HG02840 (cell line): ENCODE measurements around the gene WSCD1.

Experiments used
- ATAC-seq: cut with Tn5 transposase; IDR thresholded peaks from one replicate; pipeline ENCODE4 v1.9.1; 2021; ENCODE audit warnings: mild to moderate bottlenecking, moderate library complexity, moderate number of reproducible peaks; ENCODE audit not compliant: unreplicated experiment, low FRiP score

Gene WSCD1

DNA sequence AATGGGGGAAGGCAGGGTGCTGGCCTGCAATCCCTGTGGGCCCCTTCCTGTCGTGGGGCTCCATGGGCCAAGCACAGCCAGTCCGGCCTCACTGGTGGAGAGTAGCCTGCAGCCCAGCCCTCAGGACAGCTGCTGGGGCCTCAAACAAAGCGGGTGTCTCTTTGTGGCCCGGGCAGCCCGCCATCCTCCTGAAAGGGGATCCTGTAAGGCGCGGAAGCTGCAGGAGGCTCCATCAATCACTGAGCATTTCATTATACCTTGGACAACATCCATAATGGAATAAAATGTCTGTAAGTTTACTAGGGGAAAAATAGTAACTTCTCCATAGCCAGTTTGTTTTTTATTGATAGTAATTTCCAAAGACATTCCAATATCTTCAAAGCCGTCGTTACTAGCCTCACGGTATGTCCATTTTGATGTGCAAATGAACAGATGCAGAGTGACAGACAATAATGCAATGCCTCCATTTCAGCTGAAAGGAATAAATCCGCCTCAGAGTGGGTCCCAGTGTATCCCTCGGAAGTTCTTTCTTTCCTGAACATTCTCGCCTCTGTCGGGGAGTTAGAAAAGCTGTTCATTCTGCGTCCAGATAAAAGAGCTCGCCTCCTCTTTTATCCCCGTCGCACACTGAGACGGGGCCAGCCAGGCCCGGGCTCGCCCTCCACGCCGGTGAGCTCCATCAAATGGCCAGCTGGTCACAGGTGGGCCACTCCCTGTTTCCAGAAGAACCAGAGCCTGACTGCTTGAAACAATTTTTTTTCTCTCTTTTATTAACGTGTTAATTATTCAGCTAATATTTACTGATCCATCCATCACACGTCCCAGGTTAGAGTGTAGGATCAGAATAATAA lies 14.4 kb downstream of the WSCD1 start:
- ATAC-seq, result no peak

DNA sequence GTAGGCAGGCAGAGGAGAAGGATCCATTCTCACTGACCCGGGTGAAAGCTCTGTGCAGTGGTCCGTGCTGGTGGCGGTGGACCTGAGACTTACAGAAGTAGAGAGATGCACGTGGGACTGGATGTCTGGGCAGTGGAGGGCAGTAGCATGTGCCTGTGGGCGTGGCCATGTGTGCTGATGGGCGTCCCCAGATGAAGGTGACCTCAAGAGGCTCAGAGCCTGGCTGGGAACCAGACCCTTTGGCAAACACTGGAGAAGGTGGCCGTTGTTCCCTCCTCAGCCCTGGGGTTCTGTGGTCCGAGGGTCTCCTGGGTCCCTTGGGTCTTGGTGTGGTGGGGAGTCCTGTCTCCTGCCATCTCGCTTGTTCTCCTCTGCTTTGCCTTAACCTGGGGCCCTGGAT lies 15.6 kb downstream of the WSCD1 start:
- no peak for ATAC-seq

DNA sequence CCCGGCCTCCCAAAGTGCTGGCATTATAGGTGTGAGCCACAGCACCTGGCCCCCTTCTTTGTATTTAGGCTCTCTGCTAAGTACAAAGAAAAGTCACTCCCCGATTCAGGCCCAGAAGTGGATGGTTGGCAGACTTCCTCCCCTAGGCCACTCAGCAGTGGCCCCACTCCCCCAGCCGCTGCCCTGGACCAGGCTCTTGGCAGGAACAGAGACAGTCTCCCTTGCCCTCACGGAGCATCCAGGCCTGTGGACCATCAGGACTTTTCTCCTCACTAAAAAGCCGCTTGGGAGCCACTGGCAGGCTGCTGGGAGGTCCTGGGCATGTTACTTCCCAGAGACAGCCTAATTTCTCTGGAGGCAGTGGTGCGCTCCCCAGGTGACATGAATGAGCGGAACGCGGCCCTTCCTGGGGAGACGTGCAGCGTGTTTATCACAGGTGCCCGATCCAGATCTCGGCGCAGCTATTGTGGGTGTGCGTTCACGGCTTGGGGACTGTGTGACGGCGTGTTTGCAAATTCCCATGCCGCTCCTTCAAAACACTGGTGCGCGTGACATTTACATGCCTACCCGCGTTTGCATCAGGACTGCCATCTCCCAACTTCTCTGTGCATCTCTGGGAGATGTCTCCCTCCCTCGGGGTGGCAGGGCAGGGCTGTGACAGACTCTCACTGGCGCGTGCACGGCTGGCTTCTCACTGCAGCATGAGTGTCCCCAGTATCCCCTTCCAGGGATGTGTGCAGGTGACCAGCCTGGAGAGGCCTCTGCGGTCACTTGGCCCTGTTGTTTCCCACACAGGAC lies 16.6 kb downstream of the WSCD1 start:
- ATAC-seq, result no peak

DNA sequence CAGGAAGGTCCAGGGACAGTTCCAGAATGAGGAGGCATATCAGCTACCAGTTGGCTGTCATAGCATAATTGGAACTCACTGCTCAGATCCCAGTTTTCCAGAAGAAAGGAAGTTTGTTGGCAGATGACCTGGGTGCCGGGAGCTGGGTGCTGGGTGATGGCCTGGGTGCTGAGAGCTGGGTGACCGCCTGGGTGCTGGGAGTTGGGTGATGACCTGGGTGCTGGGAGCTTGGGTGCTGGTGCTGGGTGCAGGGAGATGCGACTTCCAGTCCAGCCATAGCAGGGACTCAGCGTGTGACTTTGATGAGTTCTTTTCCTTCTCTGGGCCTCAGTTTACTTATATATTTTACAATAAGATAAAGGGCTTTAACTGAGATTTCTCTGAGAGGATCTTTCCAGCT lies 18.0 kb downstream of the WSCD1 start:
- no peak for ATAC-seq

- ATAC-seq, result no peak
Observed at GRCh38 chr17:6090253-6090652, 20.1 kb downstream of the WSCD1 start.

- ATAC-seq, result no peak
Observed at GRCh38 chr17:6092182-6092902, 22.2 kb downstream of the WSCD1 start.

DNA sequence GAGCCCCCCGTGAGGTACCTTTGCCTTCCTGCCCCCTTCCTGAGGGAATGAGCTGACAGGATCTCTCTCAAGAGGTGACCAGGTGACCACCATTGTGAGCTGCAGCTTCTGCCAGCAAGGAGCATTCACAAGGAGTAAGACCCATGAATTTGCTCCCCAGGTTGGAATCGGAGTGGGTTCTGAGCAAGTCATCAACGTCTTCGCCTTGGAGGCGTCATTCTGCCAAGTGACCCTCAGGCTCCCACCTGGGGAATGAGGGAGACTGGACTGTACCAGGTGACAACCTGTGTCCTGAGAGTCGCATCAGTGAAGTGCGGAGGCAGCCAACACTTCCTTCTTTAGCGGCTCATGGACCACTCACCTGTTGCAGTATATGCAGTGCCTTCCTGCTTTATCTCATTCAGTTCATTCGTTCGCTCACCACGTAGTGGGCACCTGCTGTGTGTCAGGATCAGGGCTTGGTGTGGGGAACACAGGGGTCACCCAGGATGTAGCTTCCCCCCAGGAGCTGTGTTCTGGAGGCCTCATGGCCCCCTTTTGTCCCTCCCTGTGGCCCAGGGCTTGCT lies 22.8 kb downstream of the WSCD1 start:
- no peak for ATAC-seq

- no peak for ATAC-seq
Observed at GRCh38 chr17:6094453-6094852, 24.3 kb downstream of the WSCD1 start.

DNA sequence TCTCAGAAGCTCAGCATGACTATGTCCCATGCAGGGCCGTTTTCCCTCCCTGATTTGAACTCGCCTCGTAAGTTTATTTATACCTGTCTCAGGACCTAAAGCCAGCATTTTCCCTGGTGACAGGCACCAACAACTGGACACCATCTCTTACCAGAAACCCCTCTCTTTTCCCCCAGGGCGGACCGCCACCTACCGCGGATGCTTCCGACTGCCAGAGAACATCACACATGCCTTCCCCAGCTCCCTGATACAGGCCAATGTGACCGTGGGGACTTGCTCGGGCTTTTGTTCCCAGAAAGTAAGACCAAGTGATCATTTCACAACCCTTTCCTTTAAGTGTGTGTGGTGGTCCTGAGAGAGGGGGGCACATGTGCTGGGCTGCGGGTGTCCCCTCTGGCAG lies 24.7 kb downstream of the WSCD1 start:
- no peak for ATAC-seq

GRCh38 chr17:6095501-6095900 lies 25.3 kb downstream of the WSCD1 start:
- no peak for ATAC-seq

- ATAC-seq, result no peak
Observed at GRCh38 chr17:6096201-6097004, 26.2 kb downstream of the WSCD1 start.

GRCh38 chr17:6097005-6097279 lies 26.8 kb downstream of the WSCD1 start:
- ATAC-seq, result no peak

DNA sequence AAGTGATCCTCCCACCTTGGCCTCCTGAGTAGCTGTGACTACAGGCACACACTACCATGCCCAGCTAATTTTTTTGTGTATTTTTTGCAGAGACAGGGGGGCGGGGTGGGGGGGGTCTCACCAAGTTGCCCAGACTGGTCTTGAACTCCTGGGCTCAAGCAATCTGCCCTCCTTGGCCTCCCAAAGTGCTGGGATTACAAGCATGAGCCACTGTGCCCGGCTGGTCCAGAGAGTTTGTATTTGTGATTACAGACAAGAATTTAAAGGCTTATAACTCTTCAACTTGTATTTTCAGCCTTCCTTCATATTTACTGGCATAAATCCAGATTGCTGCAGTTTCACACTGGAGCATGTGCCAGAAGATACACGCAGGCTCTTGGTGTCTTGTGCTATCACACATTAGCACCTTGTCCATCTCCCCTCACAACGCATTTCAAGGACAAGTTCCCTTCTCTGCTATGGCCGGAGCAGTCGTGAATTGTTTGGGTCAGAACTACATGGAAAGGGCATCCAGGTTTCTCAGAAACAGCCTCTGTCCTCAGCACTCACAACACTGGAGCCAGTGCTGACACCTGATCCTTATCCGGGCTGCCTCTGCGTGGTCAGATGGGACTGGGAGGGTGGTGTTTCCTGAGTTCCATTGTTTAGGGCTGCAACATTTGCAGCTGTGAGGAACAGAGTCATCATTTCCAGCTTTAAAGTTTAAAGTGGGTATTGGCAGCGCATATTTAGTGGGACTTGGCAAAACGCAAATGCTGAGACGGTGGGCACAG lies 28.1 kb downstream of the WSCD1 start:
- no peak for ATAC-seq

GRCh38 chr17:6098823-6099180 lies 28.6 kb downstream of the WSCD1 start:
- ATAC-seq, result no peak

- ATAC-seq, result no peak
Observed at GRCh38 chr17:6099492-6099891, 29.3 kb downstream of the WSCD1 start.

GRCh38 chr17:6100146-6100545 lies 30.0 kb downstream of the WSCD1 start:
- no peak for ATAC-seq

- ATAC-seq, result no peak
Observed at GRCh38 chr17:6100891-6101500, 30.8 kb downstream of the WSCD1 start.

GRCh38 chr17:6101706-6102105 lies 31.5 kb downstream of the WSCD1 start:
- no peak for ATAC-seq

DNA sequence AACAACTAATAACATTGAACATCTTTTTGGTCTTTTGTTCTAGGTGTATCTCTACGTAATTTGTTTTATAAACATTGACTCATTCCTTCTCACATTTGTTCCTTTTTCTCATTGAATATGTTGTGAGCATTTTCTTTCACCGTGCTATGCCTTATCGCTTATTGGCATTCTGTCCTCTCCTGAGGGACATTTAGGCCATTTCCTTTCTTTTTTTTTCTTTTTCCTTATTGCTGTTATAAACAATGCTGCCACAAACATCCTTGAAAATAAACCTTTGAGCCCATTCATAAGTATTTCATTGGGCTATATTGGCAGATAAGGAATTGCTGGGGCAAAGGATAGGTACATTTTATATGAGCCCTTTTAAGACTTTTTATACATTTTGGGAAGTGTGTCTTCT lies 32.4 kb downstream of the WSCD1 start:
- no peak for ATAC-seq
